ENCODE data around the gene TRIM27. TPM values are rescaled to one million over a fixed set of nuclear protein-coding genes. Genes with fewer than 3 reads are reported as not detected.

TRIM27 gene
- polyA plus RNA-seq, 1 donor from 2014 or later, result 79.7 TPM

DNA sequence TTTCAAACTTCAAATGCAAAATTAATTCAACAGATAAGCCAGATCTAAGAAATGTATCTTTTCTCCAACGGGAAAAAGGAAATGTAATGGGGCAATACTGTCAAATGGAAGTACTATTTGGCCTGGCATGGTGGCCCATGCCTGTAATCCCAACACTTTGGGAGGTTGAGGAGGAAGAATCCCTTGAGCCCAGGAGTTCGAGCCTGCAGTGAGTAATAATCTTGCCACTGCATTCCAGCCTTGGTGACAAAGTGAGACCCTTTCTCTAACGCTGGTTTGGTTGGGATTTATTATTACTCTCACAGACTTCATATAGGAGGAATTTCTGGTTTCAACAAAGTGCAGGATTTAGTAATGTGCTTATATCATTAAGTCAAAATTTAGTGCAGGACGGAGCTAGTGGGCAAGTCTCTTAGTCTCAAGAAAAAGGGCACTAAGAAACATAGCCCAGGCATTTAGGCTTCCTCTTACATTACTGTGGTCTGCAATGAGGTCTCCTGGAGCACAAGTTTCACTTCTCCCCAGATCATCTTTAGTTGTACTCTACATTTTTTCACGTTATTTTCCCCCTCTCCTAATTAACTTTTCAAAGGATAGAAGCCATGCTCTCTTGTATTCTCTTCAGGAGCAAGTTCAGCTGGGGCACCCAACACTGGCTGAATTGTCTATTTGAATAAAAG lies 23.1 kb downstream of the TRIM27 start:
- Histone ChIP-seq H3K9me2 (ENCODE audit: insufficient read depth, low read length) (no peaks in the 10 kb centered on the region), H3F3A (ENCODE audit: insufficient read depth, low read length, poor library complexity, severe bottlenecking) (no peaks in the 10 kb centered on the region), H2AFZ (ENCODE audit: low read depth, low read length) (no peak overlapping the region), H3K27ac (ENCODE audit: low read length) (no peak overlapping the region), H3K27me3 (ENCODE audit: insufficient read depth, low read depth, low read length) (no peaks in the 10 kb centered on the region), H3K9me3 (ENCODE audit: low read length) (no peaks in the 10 kb centered on the region), H3K79me2 (replicated peaks; ENCODE audit: insufficient read depth, low read length) (no peaks in the 10 kb centered on the region), H3K4me2 (ENCODE audit: low read length) (no peak overlapping the region), H3K9ac (ENCODE audit: low read length) (no peak overlapping the region), H3K4me3 (ENCODE audit: low read length) (no peak overlapping the region), H3K36me3 (ENCODE audit: insufficient read depth, low read length) (peaks cover 12% of the 10 kb centered on the region), H4K20me1 (ENCODE audit: insufficient read depth) (no peaks in the 10 kb centered on the region)
- TF ChIP-seq SMC3 (conservative IDR thresholded peaks at IDR 0.05; ENCODE audit: poor library complexity) (no peak), RAD21 (conservative IDR thresholded peaks at IDR 0.05) (no peak), EP300 (conservative IDR thresholded peaks at IDR 0.05; ENCODE audit: poor library complexity, severe bottlenecking) (no peak), MXI1 (conservative IDR thresholded peaks at IDR 0.05; ENCODE audit: poor library complexity, severe bottlenecking) (no peak), EZH2 (IDR thresholded peaks at IDR 0.05; ENCODE audit: borderline replicate concordance, insufficient read depth, low read length, poor library complexity, severe bottlenecking) (no peak), TAF1 (IDR thresholded peaks at IDR 0.05; ENCODE audit: low read depth) (no peak), POLR2AphosphoS5 (IDR thresholded peaks at IDR 0.05) (no peak)
- TF ChIP-seq, protein P1, sequence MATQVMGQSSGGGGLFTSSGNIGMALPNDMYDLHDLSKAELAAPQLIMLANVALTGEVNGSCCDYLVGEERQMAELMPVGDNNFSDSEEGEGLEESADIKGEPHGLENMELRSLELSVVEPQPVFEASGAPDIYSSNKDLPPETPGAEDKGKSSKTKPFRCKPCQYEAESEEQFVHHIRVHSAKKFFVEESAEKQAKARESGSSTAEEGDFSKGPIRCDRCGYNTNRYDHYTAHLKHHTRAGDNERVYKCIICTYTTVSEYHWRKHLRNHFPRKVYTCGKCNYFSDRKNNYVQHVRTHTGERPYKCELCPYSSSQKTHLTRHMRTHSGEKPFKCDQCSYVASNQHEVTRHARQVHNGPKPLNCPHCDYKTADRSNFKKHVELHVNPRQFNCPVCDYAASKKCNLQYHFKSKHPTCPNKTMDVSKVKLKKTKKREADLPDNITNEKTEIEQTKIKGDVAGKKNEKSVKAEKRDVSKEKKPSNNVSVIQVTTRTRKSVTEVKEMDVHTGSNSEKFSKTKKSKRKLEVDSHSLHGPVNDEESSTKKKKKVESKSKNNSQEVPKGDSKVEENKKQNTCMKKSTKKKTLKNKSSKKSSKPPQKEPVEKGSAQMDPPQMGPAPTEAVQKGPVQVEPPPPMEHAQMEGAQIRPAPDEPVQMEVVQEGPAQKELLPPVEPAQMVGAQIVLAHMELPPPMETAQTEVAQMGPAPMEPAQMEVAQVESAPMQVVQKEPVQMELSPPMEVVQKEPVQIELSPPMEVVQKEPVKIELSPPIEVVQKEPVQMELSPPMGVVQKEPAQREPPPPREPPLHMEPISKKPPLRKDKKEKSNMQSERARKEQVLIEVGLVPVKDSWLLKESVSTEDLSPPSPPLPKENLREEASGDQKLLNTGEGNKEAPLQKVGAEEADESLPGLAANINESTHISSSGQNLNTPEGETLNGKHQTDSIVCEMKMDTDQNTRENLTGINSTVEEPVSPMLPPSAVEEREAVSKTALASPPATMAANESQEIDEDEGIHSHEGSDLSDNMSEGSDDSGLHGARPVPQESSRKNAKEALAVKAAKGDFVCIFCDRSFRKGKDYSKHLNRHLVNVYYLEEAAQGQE (IDR thresholded peaks at IDR 0.05; ENCODE audit: borderline replicate concordance), result no peak
- TF ChIP-seq, protein P2, sequence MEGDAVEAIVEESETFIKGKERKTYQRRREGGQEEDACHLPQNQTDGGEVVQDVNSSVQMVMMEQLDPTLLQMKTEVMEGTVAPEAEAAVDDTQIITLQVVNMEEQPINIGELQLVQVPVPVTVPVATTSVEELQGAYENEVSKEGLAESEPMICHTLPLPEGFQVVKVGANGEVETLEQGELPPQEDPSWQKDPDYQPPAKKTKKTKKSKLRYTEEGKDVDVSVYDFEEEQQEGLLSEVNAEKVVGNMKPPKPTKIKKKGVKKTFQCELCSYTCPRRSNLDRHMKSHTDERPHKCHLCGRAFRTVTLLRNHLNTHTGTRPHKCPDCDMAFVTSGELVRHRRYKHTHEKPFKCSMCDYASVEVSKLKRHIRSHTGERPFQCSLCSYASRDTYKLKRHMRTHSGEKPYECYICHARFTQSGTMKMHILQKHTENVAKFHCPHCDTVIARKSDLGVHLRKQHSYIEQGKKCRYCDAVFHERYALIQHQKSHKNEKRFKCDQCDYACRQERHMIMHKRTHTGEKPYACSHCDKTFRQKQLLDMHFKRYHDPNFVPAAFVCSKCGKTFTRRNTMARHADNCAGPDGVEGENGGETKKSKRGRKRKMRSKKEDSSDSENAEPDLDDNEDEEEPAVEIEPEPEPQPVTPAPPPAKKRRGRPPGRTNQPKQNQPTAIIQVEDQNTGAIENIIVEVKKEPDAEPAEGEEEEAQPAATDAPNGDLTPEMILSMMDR (IDR thresholded peaks at IDR 0.05; ENCODE audit: poor library complexity, severe bottlenecking), result no peak

DNA sequence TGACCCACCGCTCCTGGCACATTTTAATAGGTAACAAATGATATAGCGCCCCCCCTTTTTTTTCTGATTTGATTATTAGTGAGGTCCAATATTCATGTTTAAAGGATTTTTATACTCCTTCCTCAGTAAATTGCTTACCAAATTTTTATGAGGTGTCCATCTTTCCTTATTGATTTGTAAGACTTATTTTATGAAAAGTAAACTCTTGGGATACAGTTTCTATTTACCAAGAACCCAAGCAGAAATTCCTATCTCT lies 25.1 kb downstream of the TRIM27 start:
- TF ChIP-seq POLR2AphosphoS5 (IDR thresholded peaks at IDR 0.05), result no peak
- no peak for TF ChIP-seq TAF1 (IDR thresholded peaks at IDR 0.05; ENCODE audit: low read depth)
- no peak for TF ChIP-seq EZH2 (IDR thresholded peaks at IDR 0.05; ENCODE audit: borderline replicate concordance, insufficient read depth, low read length, poor library complexity, severe bottlenecking)
- no peak for TF ChIP-seq RAD21 (conservative IDR thresholded peaks at IDR 0.05)
- TF ChIP-seq, protein P1 (IDR thresholded peaks at IDR 0.05; ENCODE audit: borderline replicate concordance), result no peak
- no peak overlapping the region for H3K4me2 ChIP-seq (ENCODE audit: low read length)
- H3K27ac ChIP-seq (ENCODE audit: low read length), result no peak overlapping the region
- no peaks in the 10 kb centered on the region for H3K27me3 ChIP-seq (ENCODE audit: insufficient read depth, low read depth, low read length)
- H3K9ac ChIP-seq (ENCODE audit: low read length), result no peak overlapping the region
- H3K4me3 ChIP-seq (ENCODE audit: low read length), result no peak overlapping the region
- no peaks in the 10 kb centered on the region for H3K9me3 ChIP-seq (ENCODE audit: low read length)
- H3K79me2 ChIP-seq (replicated peaks; ENCODE audit: insufficient read depth, low read length), result no peaks in the 10 kb centered on the region
- no peak overlapping the region for H2AFZ ChIP-seq (ENCODE audit: low read depth, low read length)
- H3K36me3 ChIP-seq (ENCODE audit: insufficient read depth, low read length), result peaks cover 8% of the 10 kb centered on the region
- H3K9me2 ChIP-seq (ENCODE audit: insufficient read depth, low read length), result no peaks in the 10 kb centered on the region
- H4K20me1 ChIP-seq (ENCODE audit: insufficient read depth), result no peaks in the 10 kb centered on the region
- H3F3A ChIP-seq (ENCODE audit: insufficient read depth, low read length, poor library complexity, severe bottlenecking), result peaks cover 3% of the 10 kb centered on the region
